Measurements from ENCODE around the gene KIRREL3.

DNA sequence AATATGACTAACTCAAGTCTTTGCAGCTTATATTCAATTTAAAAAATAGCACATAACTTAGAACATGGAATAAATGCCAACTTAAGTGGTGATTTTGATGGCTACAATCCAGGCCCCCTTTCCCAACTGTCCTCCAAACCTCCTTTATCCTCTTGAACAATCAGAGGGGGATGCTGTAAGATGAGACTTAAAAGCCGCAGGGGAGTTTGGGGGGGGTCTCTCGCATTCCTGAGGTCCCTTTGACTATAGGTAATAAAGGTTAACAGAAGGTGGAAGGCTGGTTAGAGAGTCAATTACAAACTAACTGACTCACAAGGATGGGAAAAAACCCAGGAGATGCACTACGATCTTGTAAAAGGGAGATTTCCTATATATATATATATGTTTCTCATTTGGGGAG lies 101.8 kb downstream of the KIRREL3 start:
- TF ChIP-seq CHD2 (IDR thresholded peaks at IDR 0.05; ENCODE audit: low read length, partially characterized antibody) (no peak), SIN3A (IDR thresholded peaks at IDR 0.05; ENCODE audit: borderline replicate concordance, low read depth, low read length) (no peak), RCOR1 (IDR thresholded peaks at IDR 0.05; ENCODE audit: low read length) (no peak), GABPA (IDR thresholded peaks at IDR 0.05; ENCODE audit: low read depth) (no peak), YY1 (IDR thresholded peaks at IDR 0.05; ENCODE audit: low read depth) (no peak)
- TF ChIP-seq, protein P1, sequence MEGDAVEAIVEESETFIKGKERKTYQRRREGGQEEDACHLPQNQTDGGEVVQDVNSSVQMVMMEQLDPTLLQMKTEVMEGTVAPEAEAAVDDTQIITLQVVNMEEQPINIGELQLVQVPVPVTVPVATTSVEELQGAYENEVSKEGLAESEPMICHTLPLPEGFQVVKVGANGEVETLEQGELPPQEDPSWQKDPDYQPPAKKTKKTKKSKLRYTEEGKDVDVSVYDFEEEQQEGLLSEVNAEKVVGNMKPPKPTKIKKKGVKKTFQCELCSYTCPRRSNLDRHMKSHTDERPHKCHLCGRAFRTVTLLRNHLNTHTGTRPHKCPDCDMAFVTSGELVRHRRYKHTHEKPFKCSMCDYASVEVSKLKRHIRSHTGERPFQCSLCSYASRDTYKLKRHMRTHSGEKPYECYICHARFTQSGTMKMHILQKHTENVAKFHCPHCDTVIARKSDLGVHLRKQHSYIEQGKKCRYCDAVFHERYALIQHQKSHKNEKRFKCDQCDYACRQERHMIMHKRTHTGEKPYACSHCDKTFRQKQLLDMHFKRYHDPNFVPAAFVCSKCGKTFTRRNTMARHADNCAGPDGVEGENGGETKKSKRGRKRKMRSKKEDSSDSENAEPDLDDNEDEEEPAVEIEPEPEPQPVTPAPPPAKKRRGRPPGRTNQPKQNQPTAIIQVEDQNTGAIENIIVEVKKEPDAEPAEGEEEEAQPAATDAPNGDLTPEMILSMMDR (IDR thresholded peaks at IDR 0.05): no peak
- TF ChIP-seq, protein P2, sequence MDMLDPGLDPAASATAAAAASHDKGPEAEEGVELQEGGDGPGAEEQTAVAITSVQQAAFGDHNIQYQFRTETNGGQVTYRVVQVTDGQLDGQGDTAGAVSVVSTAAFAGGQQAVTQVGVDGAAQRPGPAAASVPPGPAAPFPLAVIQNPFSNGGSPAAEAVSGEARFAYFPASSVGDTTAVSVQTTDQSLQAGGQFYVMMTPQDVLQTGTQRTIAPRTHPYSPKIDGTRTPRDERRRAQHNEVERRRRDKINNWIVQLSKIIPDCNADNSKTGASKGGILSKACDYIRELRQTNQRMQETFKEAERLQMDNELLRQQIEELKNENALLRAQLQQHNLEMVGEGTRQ (IDR thresholded peaks at IDR 0.05; ENCODE audit: borderline replicate concordance, low read depth, low read length): no peak
- TF ChIP-seq, protein P3, sequence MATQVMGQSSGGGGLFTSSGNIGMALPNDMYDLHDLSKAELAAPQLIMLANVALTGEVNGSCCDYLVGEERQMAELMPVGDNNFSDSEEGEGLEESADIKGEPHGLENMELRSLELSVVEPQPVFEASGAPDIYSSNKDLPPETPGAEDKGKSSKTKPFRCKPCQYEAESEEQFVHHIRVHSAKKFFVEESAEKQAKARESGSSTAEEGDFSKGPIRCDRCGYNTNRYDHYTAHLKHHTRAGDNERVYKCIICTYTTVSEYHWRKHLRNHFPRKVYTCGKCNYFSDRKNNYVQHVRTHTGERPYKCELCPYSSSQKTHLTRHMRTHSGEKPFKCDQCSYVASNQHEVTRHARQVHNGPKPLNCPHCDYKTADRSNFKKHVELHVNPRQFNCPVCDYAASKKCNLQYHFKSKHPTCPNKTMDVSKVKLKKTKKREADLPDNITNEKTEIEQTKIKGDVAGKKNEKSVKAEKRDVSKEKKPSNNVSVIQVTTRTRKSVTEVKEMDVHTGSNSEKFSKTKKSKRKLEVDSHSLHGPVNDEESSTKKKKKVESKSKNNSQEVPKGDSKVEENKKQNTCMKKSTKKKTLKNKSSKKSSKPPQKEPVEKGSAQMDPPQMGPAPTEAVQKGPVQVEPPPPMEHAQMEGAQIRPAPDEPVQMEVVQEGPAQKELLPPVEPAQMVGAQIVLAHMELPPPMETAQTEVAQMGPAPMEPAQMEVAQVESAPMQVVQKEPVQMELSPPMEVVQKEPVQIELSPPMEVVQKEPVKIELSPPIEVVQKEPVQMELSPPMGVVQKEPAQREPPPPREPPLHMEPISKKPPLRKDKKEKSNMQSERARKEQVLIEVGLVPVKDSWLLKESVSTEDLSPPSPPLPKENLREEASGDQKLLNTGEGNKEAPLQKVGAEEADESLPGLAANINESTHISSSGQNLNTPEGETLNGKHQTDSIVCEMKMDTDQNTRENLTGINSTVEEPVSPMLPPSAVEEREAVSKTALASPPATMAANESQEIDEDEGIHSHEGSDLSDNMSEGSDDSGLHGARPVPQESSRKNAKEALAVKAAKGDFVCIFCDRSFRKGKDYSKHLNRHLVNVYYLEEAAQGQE (IDR thresholded peaks at IDR 0.05; ENCODE audit: low read depth, low read length): no peak
- TF ChIP-seq, protein P4, sequence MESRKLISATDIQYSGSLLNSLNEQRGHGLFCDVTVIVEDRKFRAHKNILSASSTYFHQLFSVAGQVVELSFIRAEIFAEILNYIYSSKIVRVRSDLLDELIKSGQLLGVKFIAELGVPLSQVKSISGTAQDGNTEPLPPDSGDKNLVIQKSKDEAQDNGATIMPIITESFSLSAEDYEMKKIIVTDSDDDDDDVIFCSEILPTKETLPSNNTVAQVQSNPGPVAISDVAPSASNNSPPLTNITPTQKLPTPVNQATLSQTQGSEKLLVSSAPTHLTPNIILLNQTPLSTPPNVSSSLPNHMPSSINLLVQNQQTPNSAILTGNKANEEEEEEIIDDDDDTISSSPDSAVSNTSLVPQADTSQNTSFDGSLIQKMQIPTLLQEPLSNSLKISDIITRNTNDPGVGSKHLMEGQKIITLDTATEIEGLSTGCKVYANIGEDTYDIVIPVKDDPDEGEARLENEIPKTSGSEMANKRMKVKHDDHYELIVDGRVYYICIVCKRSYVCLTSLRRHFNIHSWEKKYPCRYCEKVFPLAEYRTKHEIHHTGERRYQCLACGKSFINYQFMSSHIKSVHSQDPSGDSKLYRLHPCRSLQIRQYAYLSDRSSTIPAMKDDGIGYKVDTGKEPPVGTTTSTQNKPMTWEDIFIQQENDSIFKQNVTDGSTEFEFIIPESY (IDR thresholded peaks at IDR 0.05; ENCODE audit: borderline replicate concordance, low read depth): no peak

All from SK-N-SH (cell line).